GM19240 (cell line): ENCODE data around the gene GPBAR1.

Experiments used
- DNase-seq: peaks from one replicate; pipeline ENCODE4 v3.0.0; 2011; ENCODE audit warnings: low spot score; ENCODE audit not compliant: insufficient read length

GPBAR1 gene

GRCh38 chr2:218244204-218244603, 16.6 kb upstream of the GPBAR1 start:
- DNase-seq = no peak

DNA sequence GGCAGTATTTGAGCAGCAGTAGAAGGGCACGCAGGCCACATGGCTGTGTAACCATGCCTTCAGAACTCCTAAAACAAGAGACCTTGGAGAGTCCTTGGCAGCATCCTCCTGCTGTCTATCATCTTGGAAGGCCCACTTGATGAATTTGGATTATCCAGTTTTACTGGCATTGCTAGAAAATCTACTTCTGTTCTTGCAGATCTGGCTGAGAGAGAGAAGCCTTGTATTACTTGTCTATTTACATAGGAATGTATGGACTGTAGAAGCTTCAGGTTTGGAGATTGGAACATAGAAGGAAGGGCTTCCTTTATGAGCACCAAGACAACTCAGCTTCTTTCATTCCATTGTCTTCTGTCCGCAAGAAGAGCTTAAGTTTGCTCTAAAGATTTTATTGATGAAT, 16.1 kb upstream of the GPBAR1 start:
- no peak for DNase-seq

- DNase-seq = no peak
Observed at GRCh38 chr2:218245214-218245613, 15.6 kb upstream of the GPBAR1 start.

- DNase-seq = no peak
Observed at GRCh38 chr2:218249691-218250090, 11.1 kb upstream of the GPBAR1 start.

DNA sequence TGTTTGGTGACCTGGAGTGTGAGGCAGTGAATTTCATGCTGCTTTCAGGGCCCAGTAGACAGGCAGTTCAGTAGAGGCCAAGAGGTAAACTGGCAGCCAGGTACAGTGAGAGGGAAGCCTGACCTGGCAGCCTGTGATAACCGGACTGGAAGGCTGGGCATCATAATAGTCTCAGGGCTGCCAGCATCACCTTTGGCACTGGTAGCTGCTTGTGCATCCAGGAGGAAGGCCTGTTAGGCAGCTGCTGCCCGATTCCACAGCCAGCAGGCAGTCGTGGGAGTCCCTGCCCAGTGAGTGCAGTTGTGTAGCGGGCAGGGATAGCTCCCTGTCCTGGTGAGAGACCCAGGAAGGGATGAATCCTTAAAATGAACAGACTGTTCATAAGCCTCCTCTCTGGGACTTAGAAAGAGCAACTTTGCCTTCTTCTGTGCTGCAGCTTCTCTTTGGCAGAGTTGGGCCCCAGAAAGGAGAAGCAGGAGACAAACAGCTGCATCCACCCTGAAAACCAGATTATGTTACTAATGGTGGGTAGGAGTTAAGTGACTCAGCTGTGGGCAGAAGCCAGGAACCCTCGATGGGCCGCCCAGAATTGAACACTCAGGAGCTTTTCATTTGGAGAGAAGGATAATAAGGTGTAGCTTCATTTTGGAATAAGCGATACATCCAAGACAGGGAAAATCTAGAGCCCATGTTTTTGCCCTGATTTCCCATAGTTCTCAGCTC, 8.1 kb upstream of the GPBAR1 start:
- no peak for DNase-seq

DNA sequence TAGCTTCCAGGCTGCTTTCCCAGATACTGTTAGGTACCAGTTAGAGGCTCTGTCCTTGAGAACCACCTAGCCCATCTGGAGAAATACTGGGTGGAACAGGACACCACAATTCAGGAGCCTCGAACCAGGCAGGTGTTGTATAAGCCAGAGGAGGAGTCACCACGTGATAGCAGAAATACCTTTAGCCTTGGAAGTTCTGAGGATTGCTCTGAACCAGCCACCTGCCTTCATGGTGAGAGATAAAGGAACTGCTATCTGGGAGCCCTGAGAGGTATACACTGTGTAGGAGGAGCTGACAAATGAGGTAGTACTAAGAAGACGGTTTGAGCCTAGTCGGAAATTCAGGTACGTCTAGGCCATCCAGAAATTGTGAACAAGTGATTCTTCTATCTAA, 7.6 kb upstream of the GPBAR1 start:
- no peak for DNase-seq

DNA sequence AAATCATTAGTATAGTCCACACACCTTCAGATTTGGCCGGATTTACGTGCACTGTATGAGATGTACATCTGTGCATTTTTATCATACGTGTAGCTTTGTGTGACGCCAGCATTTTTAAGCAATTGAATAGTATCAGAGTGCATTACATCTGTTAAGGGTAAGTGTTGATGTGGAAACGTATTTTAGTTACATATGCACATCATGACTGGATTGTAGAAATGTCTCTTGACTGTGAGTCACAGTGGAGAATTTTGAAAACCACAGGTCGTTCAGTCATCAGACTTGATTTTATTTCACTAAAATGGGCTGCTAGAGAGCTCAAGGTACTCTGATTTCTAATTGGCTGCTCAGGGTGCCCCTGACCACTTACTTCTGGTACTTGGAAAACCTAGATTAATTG, 5.4 kb upstream of the GPBAR1 start:
- DNase-seq = no peak

DNA sequence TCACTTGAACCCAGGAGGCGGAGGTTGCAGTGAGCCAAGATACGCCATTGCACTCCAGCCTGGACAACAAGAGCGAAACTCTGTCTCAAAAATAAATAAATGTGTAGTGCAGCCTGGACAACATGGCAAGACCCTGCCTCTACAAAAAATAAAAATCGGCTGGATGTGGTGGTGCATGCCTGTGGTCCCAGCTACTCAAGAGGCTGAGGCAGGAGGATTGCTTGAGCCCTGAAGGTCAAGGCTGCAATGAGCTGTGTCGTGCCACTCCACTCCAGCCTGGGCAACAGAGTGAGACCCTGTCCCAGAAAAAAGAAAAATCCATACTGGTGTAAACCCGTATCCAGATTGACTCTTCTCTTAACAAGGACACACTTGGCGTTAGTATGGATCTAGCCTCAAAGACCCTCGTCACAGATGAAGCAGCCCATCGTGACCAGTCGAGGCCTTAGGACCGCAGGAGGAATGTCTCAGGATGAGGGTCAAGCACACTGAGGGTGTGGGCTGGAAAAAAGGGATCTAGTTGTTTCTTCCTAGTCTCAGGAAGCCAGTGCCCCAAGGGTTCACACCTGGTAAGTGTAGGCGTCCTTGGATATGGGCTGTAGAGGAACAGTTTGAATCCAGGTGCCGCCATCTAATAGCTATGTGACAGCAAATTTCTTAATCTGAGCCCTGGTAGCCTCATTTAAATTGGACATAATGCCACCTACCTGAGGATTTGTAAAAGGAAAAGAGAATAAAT, 4.0 kb upstream of the GPBAR1 start:
- no peak for DNase-seq

DNA sequence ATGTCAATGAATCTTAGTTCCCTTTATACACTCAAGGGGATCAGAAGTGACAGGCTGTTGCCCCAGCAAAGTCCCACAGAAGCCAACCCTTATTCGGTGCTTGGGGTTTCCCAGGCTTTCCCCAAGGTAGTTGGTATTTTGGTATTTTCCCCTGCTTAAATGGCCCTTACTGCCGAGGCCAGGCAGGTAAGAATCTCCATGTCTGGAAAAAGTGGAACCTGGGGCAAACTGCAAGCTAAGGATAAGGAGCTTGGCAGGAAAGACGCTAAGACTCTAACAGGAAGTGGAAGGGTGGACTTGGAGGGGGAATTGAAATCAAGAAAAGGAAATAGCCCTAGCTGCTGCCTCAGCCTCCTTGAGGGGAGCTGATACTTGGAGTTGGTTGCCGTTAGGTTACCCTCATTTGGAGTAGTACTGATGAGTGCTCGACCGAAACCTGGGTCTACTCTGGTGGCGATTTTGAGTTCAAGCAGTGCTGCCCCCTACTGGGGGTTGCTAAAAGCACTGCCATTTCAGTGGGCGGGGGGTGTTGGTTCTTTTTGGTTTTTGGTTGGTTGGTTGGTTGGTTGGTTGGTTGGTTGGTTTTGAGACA, 3.3 kb upstream of the GPBAR1 start:
- DNase-seq = peak; percentile 77

DNA sequence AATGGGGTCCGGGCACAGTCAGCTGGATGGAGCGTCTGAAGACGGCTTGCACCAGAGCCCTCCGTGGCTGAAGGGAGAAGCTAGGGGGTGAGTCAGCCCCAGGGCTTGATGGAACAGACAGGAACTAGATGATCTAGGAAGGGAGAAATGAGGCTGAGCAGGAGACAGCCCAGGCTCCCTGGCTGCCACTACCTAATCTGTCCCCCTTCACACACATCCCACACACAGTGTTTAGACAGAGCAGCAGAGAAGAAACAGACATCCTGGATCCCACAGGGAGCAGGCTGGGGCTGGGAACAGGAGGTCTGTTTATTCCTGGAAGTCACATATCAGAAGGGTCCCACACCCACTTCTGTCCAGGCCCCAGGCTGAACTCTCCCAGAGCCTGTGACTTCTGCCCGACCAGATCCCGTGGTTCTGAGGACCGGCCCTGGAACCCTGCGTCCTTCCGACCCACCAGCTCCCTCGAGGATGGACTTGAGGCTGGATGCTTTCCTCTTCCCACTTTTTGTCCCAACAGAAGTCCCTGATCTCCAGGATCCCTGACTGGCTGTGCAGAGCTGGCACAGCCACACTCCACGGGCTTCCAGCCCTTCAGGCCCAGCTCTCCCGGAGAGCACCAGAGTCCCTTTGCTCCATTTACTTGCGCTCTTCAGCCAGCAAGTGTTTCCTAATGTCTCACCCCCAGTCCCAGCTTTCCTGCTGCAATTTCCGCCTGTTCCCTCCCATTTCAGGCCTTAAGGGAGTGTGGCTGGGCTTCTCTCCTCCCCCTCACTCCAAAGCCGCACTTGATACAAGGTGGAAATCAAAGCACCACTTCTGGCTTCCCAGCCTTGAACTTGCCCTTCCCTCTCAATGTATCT, 1.5 kb upstream of the GPBAR1 start:
- DNase-seq = no peak

DNA sequence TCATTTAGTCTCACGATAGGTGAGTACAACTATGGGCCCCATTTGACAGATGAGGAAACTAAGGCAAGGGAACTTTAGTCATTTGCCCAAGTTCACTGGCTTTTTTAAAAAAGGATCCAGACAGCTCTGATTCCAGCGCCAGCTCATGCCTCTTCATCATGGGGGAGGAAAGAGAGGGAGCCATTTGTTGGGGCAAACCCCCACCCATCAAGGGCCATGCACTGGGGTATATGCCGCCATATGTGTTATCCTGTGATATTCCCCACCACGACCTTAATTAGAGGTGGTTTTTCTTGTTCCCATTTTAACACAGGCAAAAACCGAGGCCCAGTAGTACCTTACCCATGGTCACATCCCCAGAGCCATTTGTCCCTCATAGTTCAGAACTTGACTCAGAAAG, 649 bp upstream of the GPBAR1 start:
- DNase-seq = no peak

DNA sequence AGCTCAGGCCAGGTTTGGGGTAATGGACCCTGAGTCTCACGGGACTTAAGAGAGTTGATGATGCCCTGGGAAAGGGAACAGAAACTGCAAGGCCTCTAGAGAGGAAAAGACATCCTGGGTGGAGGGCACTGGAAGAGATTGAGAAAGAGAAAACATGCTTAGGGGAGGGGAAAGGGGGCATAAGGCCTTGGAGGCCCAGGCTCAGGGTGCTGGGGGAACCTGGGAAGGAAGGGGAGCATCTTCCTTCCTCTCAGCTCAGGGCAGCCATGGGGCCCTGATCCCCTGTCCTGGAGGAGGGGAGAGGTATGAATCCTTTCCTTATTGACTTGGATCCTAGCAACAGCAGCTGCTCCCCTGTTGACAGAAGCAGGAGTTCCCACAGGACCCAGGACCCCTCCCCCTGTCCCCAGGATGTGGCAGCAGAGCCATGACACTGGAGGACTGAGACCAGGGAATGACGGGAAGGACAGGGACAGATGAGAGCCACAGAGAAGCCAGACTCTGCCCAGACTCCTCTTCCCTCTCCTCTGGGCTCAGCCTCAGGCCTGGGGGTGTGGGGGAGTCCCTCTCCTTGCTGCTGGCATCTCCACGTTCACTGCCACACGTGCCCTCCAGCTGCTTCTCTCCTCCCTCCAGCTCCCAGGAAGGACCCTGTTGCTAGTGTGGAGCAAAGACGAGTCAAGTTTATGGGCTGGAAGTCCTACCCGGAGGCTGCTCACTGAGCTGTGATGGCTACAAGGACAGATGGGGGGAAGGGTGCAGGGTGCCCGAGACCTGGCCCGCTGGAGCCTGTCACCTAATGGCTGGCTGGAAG, 815 bp downstream of the GPBAR1 start:
- DNase-seq = no peak

DNA sequence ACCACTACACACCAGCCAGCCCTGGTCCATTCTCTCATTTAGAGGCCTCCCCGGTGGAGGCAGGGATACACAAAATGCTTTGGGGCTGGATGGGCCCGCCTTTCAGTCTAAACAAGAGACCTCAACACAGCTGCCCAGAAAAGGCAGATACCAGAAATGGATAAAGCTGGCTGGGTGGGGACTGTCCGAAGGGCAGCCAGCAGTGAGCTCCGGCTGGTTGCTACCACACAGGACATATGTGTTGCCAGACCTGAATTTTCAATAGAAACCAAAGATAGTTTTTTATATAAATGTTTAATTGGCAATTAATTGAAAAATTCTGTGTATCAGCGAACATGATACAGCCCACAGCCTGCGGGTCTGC, 1.4 kb downstream of the GPBAR1 start:
- DNase-seq = no peak

DNA sequence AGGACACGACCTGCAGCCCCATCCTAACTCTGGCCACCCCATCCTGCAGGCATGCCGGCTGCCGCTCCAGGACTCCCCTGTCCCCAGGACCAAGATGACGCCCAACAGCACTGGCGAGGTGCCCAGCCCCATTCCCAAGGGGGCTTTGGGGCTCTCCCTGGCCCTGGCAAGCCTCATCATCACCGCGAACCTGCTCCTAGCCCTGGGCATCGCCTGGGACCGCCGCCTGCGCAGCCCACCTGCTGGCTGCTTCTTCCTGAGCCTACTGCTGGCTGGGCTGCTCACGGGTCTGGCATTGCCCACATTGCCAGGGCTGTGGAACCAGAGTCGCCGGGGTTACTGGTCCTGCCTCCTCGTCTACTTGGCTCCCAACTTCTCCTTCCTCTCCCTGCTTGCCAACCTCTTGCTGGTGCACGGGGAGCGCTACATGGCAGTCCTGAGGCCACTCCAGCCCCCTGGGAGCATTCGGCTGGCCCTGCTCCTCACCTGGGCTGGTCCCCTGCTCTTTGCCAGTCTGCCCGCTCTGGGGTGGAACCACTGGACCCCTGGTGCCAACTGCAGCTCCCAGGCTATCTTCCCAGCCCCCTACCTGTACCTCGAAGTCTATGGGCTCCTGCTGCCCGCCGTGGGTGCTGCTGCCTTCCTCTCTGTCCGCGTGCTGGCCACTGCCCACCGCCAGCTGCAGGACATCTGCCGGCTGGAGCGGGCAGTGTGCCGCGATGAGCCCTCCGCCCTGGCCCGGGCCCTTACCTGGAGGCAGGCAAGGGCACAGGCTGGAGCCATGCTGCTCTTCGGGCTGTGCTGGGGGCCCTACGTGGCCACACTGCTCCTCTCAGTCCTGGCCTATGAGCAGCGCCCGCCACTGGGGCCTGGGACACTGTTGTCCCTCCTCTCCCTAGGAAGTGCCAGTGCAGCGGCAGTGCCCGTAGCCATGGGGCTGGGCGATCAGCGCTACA, 2.1 kb downstream of the GPBAR1 start:
- DNase-seq = no peak

DNA sequence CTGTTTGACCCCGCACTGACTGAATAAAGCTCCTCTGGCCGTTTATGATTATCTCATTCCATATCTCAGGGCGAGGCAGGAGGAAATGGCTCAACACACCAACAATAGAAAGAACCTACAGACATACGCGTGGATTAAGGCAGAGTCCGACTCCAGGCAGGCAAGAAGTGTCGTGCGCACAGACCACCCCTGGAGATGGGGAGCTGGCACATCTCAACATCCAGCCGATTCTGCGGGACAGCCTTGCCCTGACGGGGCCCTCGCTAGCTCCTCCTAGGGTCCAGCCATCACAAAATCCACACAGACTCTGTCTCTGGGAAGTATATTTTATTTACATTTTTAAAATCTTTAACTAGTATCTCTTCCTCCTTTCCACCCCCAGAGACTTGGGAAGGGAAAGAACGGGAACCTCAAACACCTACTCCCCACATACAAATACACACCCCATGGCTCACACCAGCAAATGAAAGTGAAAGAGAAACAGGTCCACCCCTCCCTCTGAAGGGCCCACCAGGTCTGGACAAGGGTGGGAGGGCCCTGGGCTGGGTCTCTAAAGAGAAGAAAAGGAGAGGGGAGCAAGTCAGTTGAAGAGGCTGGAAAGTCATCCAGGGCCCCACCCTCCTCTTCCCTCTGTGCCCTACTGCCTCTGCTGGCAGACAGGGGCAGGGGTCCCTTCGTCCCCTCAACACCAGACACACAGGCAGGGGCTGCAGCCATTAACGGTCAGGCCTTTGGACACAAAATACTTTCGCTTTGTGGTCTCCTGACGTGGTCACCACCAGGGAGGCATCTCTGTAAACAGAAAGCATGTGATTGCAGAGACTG, 3.2 kb downstream of the GPBAR1 start:
- no peak for DNase-seq

DNA sequence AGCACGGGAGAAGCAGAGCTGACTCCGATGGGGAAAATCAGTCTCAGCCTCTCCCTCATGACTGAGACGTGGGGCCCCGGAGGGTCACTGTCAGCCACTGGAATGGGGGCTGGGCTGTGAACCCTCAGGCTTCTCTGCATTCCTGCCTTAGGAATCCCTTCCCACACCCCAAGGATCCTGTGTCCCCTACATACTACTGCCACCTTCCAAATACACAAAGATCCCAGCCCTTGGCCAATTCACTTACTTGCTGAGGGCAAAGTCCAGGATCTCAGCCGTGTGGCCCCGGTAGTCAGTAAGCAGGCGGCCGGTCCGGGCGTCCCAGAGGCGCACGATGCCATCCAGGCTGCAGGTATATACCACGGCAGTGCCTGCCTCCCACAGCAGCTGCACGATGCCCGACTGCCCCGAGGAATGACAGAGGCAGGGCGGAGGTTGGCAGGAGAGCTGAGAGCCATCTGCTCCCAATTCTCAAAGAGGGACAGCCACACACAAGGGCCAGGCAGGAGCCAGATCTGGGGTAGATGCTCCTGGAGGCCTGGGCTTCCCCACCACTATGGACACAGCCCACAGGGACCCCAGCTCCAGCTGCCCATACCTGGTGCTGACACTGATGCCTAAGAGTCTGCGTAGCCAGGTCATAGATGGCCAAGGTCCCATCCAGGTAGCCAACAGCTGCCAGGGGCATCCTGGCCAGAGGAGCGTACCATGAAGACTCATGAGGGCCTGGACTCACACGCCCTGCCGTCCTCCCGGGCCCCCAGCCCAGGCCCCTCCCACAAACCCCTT, 4.2 kb downstream of the GPBAR1 start:
- no peak for DNase-seq

DNA sequence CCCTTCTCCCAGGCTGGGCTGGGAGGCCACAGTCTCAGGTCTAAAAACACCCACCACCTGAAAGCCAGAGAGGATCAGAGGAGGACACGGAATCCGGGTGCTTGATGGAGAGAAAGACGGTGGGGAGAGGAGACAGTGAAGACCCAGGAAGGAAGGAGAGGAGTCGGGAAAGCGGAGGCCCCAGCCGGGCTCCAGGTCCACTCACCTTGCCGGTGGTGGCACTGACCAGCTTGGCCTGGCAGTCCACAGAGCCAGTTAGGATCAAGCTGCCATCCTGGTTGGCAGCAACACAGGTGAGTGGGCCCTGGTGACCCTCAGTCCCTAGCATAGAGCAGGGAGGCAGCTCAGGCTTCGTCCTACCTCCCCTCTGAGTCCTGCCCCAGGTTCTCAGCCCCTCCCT, 4.8 kb downstream of the GPBAR1 start:
- no peak for DNase-seq

DNA sequence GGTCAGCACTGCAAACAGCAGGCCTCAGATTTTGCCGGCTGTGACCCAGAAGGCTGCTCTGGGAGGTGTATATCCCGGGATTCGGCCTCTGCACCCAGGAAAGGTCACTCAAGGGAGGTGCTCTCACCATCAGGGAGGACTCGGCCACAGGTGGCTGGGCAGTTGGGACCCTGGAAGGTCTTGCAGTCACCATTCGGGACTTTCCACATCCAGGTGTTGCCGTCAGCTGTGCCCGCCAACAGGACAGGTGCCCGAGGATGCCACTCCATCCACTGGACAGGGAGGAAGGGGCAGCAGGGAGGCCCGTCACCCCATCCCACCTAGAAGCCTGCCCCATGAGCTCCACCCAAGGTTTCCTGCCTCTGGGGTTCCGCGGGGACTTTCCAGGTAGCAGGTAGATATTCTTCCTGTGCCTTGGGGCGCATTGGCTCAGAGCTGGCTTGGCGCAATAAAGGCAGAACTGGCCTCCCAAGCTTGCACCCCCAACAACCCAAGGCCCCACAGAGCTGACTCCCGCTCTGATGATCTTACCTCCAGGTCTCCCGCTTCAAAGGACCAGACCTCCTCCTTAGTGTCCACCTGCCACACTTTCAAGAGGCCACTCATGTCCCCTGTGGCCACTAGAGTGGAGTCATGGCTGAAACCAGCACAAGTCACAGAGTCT, 5.6 kb downstream of the GPBAR1 start:
- DNase-seq = no peak
